Ectodermal cell (in vitro differentiated cells): ENCODE results near the gene APC.
"Not testable (repeated sequence)": the region's sequence is repeated elsewhere in the genome, so short reads cannot be mapped to it uniquely, and the experiment has no call there.

ENCODE experiments used
- H3K27ac ChIP-seq: 2 replicates; pipeline ENCODE4 v1.7.0; 2013; ENCODE audit warnings: mild to moderate bottlenecking, low read depth, low read length; ENCODE audit not compliant: insufficient read depth, poor library complexity, severe bottlenecking
- H3K27me3 ChIP-seq: 2 replicates; pipeline ENCODE4 v1.7.0; 2013; ENCODE audit warnings: mild to moderate bottlenecking, low read length; ENCODE audit not compliant: insufficient read depth, control insufficient read depth, poor library complexity, severe bottlenecking
- H3K36me3 ChIP-seq: one replicate; pipeline ENCODE4 v1.7.0; 2013; ENCODE audit warnings: low read length; ENCODE audit not compliant: control insufficient read depth, insufficient read depth
- H3K4me1 ChIP-seq: one replicate; pipeline ENCODE4 v1.7.0; 2013; ENCODE audit warnings: low read length; ENCODE audit not compliant: control insufficient read depth, insufficient read depth
- H3K4me3 ChIP-seq: 2 replicates; pipeline ENCODE4 v1.7.0; 2013; ENCODE audit warnings: low read depth, low read length, control low read depth; ENCODE audit not compliant: insufficient read depth
- H3K9me3 ChIP-seq: 2 replicates; pipeline ENCODE4 v1.7.0; 2013; ENCODE audit warnings: mild to moderate bottlenecking, low read length, moderate library complexity; ENCODE audit not compliant: control insufficient read depth
- WGBS, 2 experiments: methylation state at CpG; one replicate each; pipeline ENCODE4 v1.1.7; 2013; ENCODE audit warnings: missing lambda C conversion rate in 2 of 2; 5-methylcytosine and 5-hydroxymethylcytosine counted together

APC gene

DNA sequence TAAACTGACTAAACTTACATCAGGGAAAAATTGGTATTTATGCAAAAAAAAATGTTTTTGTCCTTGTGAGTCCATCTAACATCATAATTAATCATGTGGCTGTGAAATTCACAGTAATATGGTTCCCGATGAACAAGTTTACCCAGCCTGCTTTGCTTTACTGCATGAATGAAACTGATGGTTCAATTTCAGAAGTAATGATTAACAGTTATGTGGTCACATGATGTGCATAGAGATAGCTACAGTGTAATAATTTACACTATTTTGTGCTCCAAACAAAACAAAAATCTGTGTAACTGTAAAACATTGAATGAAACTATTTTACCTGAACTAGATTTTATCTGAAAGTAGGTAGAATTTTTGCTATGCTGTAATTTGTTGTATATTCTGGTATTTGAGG is 106.8 kb downstream of the APC start:
- Histone ChIP-seq H3K4me1 (no peaks in the 10 kb centered on the region), H3K27me3 (no peaks in the 10 kb centered on the region), H3K36me3 (peaks cover 5% of the 10 kb centered on the region), H3K27ac (no peak overlapping the region), H3K9me3 (no peaks in the 10 kb centered on the region), H3K4me3 (no peak overlapping the region)
- whole genome bisulfite sequencing, 2 experiments, result 93 to 100% methylated on average over 1 of the region's 1 CpG

GRCh38 chr5:112846556-112846955 is 108.9 kb downstream of the APC start:
- Histone ChIP-seq H3K27me3 (no peaks in the 10 kb centered on the region), H3K36me3 (no peaks in the 10 kb centered on the region), H3K4me3 (no peak overlapping the region), H3K27ac (no peak overlapping the region), H3K9me3 (no peaks in the 10 kb centered on the region), H3K4me1 (no peaks in the 10 kb centered on the region)
- 66 to 71% methylated on average over 5 of the region's 5 CpGs for WGBS, 2 experiments

DNA sequence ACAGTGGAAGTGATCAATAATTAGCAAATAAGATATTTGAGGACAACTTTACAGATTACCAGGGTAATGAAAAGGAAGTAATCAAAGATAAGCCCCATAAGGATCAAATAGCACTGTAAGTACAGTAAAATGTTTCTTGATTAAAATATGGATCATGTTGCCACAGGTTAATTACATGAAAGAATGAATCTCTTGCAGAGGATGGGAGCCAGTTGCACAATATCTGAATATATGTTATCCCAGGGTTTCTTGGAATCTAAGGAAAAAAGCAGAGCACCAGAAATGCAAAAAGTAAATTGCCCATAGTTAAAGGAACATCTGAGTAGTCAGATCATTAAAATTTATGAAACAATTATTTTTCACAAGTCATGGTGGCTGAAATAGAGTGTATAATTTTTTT is 109.6 kb downstream of the APC start:
- H3K27ac ChIP-seq, result no peak overlapping the region
- H3K9me3 ChIP-seq, result no peaks in the 10 kb centered on the region
- no peaks in the 10 kb centered on the region for H3K27me3 ChIP-seq
- no peaks in the 10 kb centered on the region for H3K36me3 ChIP-seq
- H3K4me3 ChIP-seq, result no peak overlapping the region
- H3K4me1 ChIP-seq, result no peaks in the 10 kb centered on the region

GRCh38 chr5:112848116-112848811 is 110.6 kb downstream of the APC start:
- Histone ChIP-seq H3K27me3 (no peaks in the 10 kb centered on the region), H3K9me3 (no peaks in the 10 kb centered on the region), H3K4me3 (no peak overlapping the region), H3K36me3 (no peaks in the 10 kb centered on the region), H3K27ac (no peak overlapping the region), H3K4me1 (no peaks in the 10 kb centered on the region)
- WGBS, 2 experiments, result 59 to 63% methylated on average over 8 of the region's 8 CpGs

GRCh38 chr5:112849912-112850311 is 112.2 kb downstream of the APC start:
- no peaks in the 10 kb centered on the region for H3K27me3 ChIP-seq

DNA sequence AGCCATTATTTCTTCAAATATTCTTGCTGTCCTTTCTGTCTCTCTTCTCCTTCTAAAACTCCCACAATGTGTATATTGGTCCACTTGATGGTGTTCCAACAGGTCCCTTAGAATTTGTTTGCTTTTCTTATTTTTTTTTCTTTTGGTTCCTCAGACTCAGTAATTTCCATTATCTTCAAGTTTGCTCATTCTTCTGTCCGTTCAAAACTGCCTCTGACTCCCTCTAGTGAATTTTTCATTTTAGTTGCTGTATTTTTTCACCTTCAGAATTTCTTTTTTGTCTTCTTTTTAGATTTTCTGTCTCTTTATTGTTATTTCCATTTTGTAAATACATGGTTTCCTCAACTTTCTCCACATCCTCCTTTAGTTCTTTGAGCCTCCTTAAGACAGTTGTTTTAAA is 117.0 kb downstream of the APC start:
- H3K4me3 ChIP-seq, result no peak overlapping the region
- peaks cover 29% of the 10 kb centered on the region for H3K27me3 ChIP-seq
- 60 to 92% methylated on average over 1 of the region's 1 CpG for WGBS, 2 experiments
- no peaks in the 10 kb centered on the region for H3K4me1 ChIP-seq
- H3K9me3 ChIP-seq, result no peaks in the 10 kb centered on the region
- H3K36me3 ChIP-seq, result no peaks in the 10 kb centered on the region
- H3K27ac ChIP-seq, result no peak overlapping the region

More at GRCh38 chr5:112849912-112850311, 112.2 kb downstream of the APC start:
- WGBS, 2 experiments, result 93 to 100% methylated on average over 1 of the region's 2 CpGs
- no peaks in the 10 kb centered on the region for H3K9me3 ChIP-seq
- no peak overlapping the region for H3K4me3 ChIP-seq
- no peaks in the 10 kb centered on the region for H3K36me3 ChIP-seq
- no peaks in the 10 kb centered on the region for H3K4me1 ChIP-seq
- no peak overlapping the region for H3K27ac ChIP-seq

DNA sequence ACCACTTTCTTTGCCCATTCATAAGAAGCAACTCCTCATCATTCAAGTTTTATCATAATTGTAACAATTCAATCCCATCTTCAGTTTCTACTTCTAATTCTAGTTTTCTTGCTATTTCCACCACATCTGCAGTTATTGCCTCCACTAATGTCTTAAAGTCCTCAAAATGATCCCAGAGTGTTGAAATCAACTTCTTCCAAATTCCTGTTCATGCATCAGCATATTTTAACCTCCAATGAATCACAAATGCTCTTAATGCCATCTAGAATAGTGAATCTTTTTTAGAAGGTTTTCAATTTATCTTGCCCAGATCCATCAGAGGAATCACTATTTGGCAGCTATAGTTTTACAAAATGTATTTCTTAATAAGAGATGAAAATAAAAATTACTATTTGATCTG is 120.2 kb downstream of the APC start:
- Histone ChIP-seq H3K27me3 (peaks cover 30% of the 10 kb centered on the region), H3K4me1 (peaks cover 7% of the 10 kb centered on the region)

DNA sequence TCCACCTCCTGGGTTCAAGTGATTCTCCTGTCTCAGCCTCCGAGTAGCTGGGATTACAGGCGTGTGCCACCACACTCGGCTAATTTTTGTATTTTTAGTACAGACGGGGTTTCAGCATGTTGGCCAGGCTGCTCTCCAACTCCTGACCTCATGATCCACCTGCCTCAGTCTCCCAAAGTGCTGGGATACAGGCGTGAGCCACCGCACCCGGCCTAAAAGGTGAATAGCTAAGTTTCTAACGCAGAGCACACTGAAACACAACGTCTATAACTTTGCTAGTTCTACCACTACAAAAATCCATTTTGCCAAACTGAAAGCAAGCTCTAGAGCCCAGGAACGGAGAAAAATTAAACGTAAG is 122.9 kb downstream of the APC start:
- peak overlapping the region; percentile 96 for H3K4me3 ChIP-seq
- H3K36me3 ChIP-seq, H3K4me1 ChIP-seq, H3K9me3 ChIP-seq: not testable (repeated sequence)
- 91% methylated on average over 11 of the region's 11 CpGs for WGBS, 2 experiments
- peak overlapping the region; percentile 20 for H3K27ac ChIP-seq
- peaks cover 29% of the 10 kb centered on the region for H3K27me3 ChIP-seq

More for the DNA sequence above, 120.2 kb downstream of the APC start:
- Histone ChIP-seq H3K36me3 (no peaks in the 10 kb centered on the region), H3K27ac (no peak overlapping the region), H3K9me3 (no peaks in the 10 kb centered on the region), H3K4me3 (no peak overlapping the region)

GRCh38 chr5:112860929-112861637 is 123.4 kb downstream of the APC start, which contains the start of gene SRP19:
Gene SRP19, plus strand, starts transcription at chr5:112861287. Its CDS starts 90 bp downstream, at chr5:112861377.
- 3% methylated on average over 47 of the region's 47 CpGs for WGBS, 2 experiments
- Histone ChIP-seq H3K27ac (peak within 1 kb of the TSS; percentile 82), H3K36me3 (peaks cover 6% of the 10 kb centered on the region), H3K4me3 (peak within 1 kb of the TSS; percentile 96), H3K27me3 (peaks cover 24% of the 10 kb centered on the region), H3K4me1 (peaks cover 7% of the 10 kb centered on the region), H3K9me3 (no peaks in the 10 kb centered on the region)

DNA sequence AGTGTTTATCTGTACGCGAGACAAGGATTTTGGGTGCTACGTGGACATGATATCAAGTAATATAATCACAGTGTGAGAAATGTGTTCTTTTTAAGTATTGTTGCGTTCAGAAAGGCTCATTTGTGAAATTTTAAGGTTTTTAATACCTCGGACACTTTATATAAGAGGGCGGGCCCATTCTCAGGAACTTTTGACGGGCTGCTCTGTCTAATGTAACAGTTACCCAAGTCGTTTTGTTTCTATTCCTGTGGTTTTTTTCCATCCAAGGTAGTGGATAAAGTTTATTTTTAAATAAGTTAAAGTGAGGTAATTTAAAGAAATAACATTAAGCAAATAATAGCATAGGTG is 123.9 kb downstream of the APC start:
- H3K9me3 ChIP-seq, result no peaks in the 10 kb centered on the region
- peaks cover 19% of the 10 kb centered on the region for H3K27me3 ChIP-seq
- H3K4me1 ChIP-seq, result peaks cover 7% of the 10 kb centered on the region
- H3K27ac ChIP-seq, result peak overlapping the region; percentile 82
- peak overlapping the region; percentile 96 for H3K4me3 ChIP-seq
- H3K36me3 ChIP-seq, result peaks cover 6% of the 10 kb centered on the region
- WGBS, 2 experiments, result 1% methylated on average over 8 of the region's 8 CpGs
